ENCODE data around the gene ADGRV1. TPM values are rescaled to one million over a fixed set of nuclear protein-coding genes. Genes with fewer than 3 reads are reported as not detected.

ADGRV1 gene
- total and polyA plus RNA-seq, 7 donors: 0.05 to 0.83 (median 0.11) TPM; not detected in 1

GRCh38 chr5:91095313-91095712, 536.7 kb downstream of the ADGRV1 start:
- Histone ChIP-seq H3K4me3 (no peak overlapping the region), H3K27ac (no peak overlapping the region), H3K9me3 (no peaks in the 10 kb centered on the region), H3K27me3 (ENCODE audit: insufficient read depth in 3 of 3, low read length in 2 of 3) (no peaks in the 10 kb centered on the region), H3K36me3 (ENCODE audit: insufficient read depth in 1 of 2, low read depth in 1 of 2) (no peaks in the 10 kb centered on the region), H3K4me1 (no peaks in the 10 kb centered on the region)
- ATAC-seq (no peak), DNase-seq (no peak)
- TF ChIP-seq CTCF (IDR thresholded peaks at IDR 0.05): no peak
- intact Hi-C loops (cut with DNase I): no loop called here
- 89 to 93% (median 91%) methylated on average over 3 of the region's 3 CpGs for WGBS, 3 donors

DNA sequence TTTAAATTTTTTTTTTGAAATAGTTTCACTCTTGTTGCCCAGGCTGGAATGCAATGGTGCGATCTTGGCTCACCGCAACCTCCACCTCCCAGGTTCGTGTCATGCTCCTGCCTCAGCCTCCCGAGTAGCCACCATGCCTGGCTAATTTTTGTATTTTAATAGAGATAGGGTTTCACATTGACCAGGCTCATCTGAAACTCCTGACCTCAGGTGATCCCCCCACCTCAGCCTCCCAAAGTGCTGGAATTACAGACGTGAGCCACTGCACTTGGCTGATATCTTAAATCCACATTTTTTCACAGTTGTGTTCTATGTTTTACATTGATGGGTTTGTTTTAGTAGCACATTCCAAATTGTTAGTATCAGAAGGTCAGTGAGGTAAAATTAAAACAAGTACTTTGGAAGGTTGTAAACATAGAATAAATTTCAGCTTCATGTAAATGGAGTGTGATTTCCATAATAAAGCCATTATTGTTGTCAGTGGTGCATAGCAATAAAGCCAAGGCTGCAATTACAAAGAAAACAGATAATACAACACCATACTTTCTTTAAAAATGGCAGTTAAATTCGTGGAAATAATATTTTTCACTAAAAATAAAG, 537.3 kb downstream of the ADGRV1 start:
- H3K36me3 ChIP-seq (ENCODE audit: insufficient read depth in 1 of 2, low read depth in 1 of 2): no peaks in the 10 kb centered on the region
- no peaks in the 10 kb centered on the region for H3K27me3 ChIP-seq (ENCODE audit: insufficient read depth in 3 of 3, low read length in 2 of 3)
- TF ChIP-seq CTCF (IDR thresholded peaks at IDR 0.05): no peak
- intact Hi-C loops (cut with DNase I): no loop called here
- DNase-seq (no peak), ATAC-seq (no peak)
- H3K4me3 ChIP-seq: no peak overlapping the region
- no peaks in the 10 kb centered on the region for H3K4me1 ChIP-seq
- 73 to 79% (median 73%) methylated on average over 6 of the region's 6 CpGs for WGBS, 3 donors
- no peaks in the 10 kb centered on the region for H3K9me3 ChIP-seq
- no peak overlapping the region for H3K27ac ChIP-seq

DNA sequence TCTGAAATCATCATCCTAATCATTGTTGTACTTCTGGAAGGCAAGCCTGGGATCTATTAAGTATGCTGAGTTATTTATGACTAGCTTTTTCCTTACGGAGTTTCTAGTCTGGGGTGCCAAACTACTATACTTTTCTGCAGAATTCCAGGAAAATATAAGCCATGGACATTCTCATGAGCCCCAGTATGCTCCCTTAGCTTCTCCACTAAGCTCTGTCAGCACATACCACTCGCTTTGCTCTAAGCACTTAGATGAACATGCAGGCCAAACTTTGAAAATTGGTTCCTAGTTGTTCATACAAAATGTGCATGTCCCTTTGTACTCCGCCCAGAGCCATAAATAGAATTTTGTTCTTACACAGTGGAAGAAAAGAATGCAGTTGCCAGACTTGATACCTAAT, 539.9 kb downstream of the ADGRV1 start:
- no peak overlapping the region for H3K27ac ChIP-seq
- H3K4me3 ChIP-seq: no peak overlapping the region
- intact Hi-C loops (cut with DNase I): no loop called here
- no peaks in the 10 kb centered on the region for H3K9me3 ChIP-seq
- no peak for TF ChIP-seq CTCF (IDR thresholded peaks at IDR 0.05)
- no peaks in the 10 kb centered on the region for H3K36me3 ChIP-seq (ENCODE audit: insufficient read depth in 1 of 2, low read depth in 1 of 2)
- DNase-seq (no peak), ATAC-seq (no peak)
- H3K27me3 ChIP-seq (ENCODE audit: insufficient read depth in 3 of 3, low read length in 2 of 3): no peaks in the 10 kb centered on the region
- H3K4me1 ChIP-seq: peaks cover 3% of the 10 kb centered on the region
- WGBS, 3 donors: 42 to 82% (median 70%) methylated on average over 3 of the region's 3 CpGs

GRCh38 chr5:91101600-91102379, 543.2 kb downstream of the ADGRV1 start:
- Histone ChIP-seq H3K27ac (no peak overlapping the region), H3K36me3 (ENCODE audit: insufficient read depth in 1 of 2, low read depth in 1 of 2) (no peaks in the 10 kb centered on the region), H3K9me3 (peaks cover 6% of the 10 kb centered on the region), H3K4me3 (no peak overlapping the region), H3K27me3 (ENCODE audit: insufficient read depth in 3 of 3, low read length in 2 of 3) (no peaks in the 10 kb centered on the region), H3K4me1 (peaks cover 3% of the 10 kb centered on the region)
- peak; percentile 90 to 99 (median 97) for ATAC-seq
- intact Hi-C loops (cut with DNase I): loop anchor here (2.0 to 10.0 kb wide), 6 partner anchors 113 to 283 kb away; no protein-coding TSS in a partner anchor
- TF ChIP-seq CTCF (IDR thresholded peaks at IDR 0.05): peak; percentile 77
- DNase-seq: peak; percentile 60 to 73
- 39 to 55% (median 42%) methylated on average over 8 of the region's 8 CpGs for WGBS, 3 donors
